Measurements from ENCODE around the gene CRELD2. TPM values are rescaled to one million over a fixed set of nuclear protein-coding genes. Genes with fewer than 3 reads are reported as not detected.

CRELD2 gene
- total and polyA plus RNA-seq, 2 of the 8 experiments (the other 6 are each of a cell fraction or from before 2014, with no cell fraction given) = 24.5 to 36.6 TPM

DNA sequence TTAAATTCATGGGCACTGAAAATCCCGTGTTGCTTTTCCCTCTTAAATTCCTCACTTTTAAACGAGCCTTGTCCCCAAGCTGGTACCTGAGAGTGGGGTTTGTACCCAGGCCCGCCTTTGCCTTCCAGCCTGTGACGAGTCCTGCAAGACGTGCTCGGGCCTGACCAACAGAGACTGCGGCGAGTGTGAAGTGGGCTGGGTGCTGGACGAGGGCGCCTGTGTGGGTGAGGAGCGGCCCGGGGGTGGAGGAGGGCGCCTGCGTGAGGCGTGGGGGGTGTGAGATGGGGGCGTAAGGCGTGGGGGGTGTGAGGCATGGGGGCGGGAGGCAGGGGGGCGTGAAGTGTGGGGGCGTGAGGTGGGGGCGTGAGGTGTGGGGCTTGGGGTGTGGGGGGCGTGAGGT is 4.0 kb downstream of the CRELD2 start (continued):
- TF ChIP-seq, protein P1, sequence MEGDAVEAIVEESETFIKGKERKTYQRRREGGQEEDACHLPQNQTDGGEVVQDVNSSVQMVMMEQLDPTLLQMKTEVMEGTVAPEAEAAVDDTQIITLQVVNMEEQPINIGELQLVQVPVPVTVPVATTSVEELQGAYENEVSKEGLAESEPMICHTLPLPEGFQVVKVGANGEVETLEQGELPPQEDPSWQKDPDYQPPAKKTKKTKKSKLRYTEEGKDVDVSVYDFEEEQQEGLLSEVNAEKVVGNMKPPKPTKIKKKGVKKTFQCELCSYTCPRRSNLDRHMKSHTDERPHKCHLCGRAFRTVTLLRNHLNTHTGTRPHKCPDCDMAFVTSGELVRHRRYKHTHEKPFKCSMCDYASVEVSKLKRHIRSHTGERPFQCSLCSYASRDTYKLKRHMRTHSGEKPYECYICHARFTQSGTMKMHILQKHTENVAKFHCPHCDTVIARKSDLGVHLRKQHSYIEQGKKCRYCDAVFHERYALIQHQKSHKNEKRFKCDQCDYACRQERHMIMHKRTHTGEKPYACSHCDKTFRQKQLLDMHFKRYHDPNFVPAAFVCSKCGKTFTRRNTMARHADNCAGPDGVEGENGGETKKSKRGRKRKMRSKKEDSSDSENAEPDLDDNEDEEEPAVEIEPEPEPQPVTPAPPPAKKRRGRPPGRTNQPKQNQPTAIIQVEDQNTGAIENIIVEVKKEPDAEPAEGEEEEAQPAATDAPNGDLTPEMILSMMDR (IDR thresholded peaks at IDR 0.05; ENCODE audit: control extremely low read depth in 1 of 3, insufficient read depth in 1 of 3, low read depth in 1 of 3, low read length in 3 of 3) = no peak
- TF ChIP-seq SP1 (IDR thresholded peaks at IDR 0.05; ENCODE audit: low read depth, low read length) = no peak
- TF ChIP-seq, protein P2, sequence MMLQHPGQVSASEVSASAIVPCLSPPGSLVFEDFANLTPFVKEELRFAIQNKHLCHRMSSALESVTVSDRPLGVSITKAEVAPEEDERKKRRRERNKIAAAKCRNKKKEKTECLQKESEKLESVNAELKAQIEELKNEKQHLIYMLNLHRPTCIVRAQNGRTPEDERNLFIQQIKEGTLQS (IDR thresholded peaks at IDR 0.05; ENCODE audit: insufficient read depth, low read depth, low read length) = no peak
- no peak for TF ChIP-seq BACH1 (IDR thresholded peaks at IDR 0.05; ENCODE audit: low read length)
